GM18499 (cell line): ENCODE results near the gene RABGAP1.

ENCODE experiments used
- ATAC-seq: cut with Tn5 transposase; IDR thresholded peaks from one replicate; pipeline ENCODE4 v1.9.1; 2021; ENCODE audit warnings: moderate number of reproducible peaks; ENCODE audit not compliant: insufficient read depth, unreplicated experiment

Gene RABGAP1

GRCh38 chr9:123003466-123003865 lies 62.6 kb downstream of the RABGAP1 start:
- ATAC-seq, result no peak

DNA sequence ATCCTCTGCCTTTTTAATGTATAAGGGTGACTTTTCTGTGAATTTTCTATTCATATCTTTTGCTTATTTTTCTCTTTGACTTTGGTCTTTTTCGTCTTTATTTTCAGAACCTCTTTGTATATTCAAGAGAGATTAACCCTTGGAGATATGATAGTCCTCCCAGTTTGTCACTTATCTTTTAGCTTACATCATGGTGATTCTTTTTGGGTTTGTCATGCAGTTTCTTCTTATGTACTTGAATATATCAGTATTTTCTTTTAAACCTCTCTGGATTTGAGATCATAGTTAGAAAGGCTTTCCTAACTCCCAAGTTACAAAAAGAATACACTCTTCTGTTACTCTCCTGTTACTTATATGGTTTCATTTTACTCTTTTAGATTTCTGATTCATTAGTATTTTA lies 65.1 kb downstream of the RABGAP1 start:
- no peak for ATAC-seq

- ATAC-seq, result no peak
These were observed 66.4 kb downstream of the RABGAP1 start for GRCh38 chr9:123007269-123007668.

DNA sequence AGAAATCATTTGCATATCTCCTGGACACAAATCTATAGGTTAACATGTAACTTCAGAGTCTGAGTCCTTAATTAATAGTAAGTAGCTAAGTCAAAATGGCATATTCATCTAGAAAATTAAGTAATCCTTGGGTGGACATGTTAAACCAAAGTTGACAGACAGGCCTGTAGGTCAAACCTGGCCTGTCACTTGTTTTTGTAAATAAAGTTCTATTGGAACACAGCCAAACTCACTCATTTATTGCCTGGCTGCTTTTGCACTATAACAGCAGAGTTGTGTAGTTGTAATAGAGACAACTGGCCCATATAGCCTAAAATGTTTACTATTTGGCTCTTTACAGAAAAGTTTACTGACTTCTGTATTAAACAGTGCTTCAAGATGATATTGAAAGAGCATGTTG lies 68.1 kb downstream of the RABGAP1 start:
- no peak for ATAC-seq

- ATAC-seq, result no peak
These were observed 70.6 kb downstream of the RABGAP1 start for GRCh38 chr9:123011380-123011779.

GRCh38 chr9:123011878-123012528 lies 71.2 kb downstream of the RABGAP1 start:
- no peak for ATAC-seq

DNA sequence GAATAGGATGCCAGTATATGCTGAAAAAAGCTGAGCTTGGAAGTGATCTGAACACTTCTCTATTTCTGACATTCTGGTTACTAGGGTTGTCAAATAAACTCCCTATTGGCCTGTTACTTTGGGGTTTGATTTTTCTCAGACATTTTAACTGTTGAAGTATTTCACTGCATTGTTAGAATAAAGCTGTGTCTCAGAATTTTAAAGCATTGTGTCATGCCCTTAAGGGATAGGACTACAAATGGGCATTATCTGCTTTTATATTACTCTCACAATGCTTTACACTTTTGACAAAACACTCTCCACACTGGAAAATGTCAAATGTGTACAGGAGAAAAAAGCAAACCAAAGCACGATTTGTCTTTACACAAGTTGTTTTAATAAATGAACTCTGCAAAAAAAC lies 75.8 kb downstream of the RABGAP1 start:
- no peak for ATAC-seq

GRCh38 chr9:123020796-123021195 lies 80.0 kb downstream of the RABGAP1 start:
- ATAC-seq, result no peak

GRCh38 chr9:123026425-123026824 lies 85.6 kb downstream of the RABGAP1 start:
- ATAC-seq, result no peak

DNA sequence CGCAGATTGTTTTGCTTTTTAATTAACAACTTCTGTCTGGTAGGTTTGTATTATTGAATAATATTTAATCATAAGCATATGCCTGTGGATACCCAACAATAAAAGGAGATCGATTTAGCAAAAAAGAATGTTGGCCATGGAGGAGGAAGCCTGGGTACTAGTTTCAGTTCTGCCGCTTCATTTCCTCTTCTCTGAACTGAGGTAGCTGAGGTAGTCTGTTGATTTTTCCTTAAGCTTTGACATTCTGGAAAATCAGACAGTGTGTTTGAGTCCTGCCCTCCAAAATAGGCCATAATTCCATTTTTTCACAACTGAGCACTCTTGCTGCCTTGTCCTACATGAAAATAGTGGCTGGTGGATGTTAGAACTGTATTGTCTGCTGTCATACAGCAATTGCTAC lies 86.7 kb downstream of the RABGAP1 start:
- ATAC-seq, result no peak

GRCh38 chr9:123028136-123028535 lies 87.3 kb downstream of the RABGAP1 start:
- ATAC-seq, result no peak

DNA sequence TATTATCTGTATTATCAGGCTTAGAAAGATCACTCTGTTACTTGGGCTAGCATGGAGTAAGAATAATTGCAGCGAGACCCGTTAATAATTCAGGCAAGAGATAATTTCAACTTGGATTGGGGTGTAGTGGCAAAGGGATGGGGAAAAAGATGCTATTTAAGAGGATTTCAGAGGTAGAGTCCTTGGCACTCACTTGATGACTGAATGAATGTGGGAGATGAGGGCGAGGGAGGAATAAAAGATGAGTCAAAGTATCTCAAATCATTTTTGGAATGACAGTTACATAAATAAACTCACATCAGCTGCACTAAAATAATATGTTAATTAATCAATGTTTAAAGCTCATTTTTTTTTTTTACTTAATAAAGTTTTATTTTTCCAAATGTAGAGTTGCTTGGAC lies 88.2 kb downstream of the RABGAP1 start:
- ATAC-seq, result no peak

GRCh38 chr9:123031963-123032362 lies 91.1 kb downstream of the RABGAP1 start:
- ATAC-seq, result no peak

DNA sequence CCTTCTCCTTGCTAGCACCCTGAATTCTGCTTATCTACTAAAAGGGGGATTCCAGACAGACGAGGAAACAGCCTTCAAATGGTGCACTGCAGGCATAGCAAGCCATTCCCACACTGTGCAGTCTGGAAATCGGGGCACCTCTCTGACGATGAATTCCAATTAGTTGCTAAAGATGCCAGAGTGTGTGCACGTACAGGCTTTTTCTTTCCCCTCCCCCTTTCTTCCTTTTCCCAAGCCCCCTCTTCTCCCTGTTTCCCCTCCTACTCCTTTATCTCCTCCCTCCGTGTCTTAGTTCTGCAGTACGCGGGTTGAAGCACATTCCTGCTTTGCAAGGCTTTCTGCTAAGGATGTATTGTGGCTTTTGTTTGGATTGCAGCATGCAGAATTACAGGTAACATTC lies 92.5 kb downstream of the RABGAP1 start, which contains the start of gene GPR21:
TSS of gene GPR21 (plus strand) at position 316 of the 400 bp plus-strand sequence. CDS start 900 bp downstream, outside the sequence.
- no peak for ATAC-seq

DNA sequence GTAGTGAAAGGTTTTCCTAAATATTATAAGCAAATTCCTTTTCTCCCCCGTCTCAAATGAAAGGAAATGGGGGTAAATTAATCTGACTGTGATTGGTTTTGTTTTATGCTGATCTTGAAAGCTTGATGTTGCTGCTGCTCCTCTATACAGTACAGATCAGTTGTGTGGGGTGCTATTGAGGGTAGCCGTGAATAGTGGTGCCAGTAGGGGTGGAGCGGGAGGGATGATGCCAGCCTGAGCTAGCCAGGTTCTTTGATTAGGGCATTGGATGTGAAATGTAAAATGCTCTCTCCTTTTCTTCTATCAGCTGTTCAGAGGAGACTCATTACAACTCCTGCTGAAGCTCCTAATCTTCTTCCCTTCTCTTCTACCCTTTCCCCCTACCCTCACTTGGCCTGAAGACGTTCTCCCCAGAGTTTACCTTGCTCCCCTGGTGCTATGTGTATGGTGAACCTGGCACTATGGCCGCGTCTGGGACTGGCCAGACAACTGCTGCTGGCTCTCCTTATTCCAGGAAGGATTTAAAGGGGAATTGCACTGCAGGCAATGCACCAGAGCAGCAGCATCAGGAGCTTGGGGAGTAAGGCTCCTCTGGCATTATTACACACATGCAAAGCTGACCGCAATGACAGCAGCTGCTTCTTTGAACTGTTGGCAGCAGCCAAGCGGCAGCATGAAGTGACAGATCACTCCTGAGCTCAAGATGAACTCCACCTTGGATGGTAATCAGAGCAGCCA lies 93.2 kb downstream of the RABGAP1 start:
- ATAC-seq, result no peak

DNA sequence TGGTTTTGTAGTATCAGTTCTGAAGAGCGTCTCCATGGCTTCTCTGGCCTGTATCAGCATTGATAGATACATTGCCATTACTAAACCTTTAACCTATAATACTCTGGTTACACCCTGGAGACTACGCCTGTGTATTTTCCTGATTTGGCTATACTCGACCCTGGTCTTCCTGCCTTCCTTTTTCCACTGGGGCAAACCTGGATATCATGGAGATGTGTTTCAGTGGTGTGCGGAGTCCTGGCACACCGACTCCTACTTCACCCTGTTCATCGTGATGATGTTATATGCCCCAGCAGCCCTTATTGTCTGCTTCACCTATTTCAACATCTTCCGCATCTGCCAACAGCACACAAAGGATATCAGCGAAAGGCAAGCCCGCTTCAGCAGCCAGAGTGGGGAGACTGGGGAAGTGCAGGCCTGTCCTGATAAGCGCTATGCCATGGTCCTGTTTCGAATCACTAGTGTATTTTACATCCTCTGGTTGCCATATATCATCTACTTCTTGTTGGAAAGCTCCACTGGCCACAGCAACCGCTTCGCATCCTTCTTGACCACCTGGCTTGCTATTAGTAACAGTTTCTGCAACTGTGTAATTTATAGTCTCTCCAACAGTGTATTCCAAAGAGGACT lies 94.2 kb downstream of the RABGAP1 start:
- ATAC-seq, result no peak

DNA sequence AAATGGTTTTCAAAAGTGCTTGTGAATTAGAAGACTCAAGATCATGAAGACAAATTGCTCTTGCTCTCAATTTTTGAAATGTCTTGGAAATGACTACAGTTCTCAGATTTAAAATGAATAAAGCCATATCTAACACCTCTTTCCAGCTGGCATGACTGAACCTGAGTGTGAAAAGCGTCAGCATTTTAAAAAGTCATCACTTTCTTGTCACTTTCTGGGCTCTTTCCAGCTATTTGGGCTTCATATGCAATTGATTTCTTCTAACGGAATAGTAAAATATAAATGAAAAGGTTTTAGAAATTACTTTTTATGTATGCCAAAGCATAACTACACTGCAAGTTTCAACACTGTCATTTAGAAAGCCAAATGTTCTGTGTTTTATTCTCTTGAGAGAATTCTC lies 95.0 kb downstream of the RABGAP1 start:
- no peak for ATAC-seq

- ATAC-seq, result no peak
These were observed 96.2 kb downstream of the RABGAP1 start for GRCh38 chr9:123036893-123037545.

- no peak for ATAC-seq
These were observed 98.9 kb downstream of the RABGAP1 start for GRCh38 chr9:123039617-123040219.

GRCh38 chr9:123040801-123041200 lies 100.0 kb downstream of the RABGAP1 start:
- ATAC-seq, result no peak

- no peak for ATAC-seq
These were observed 100.7 kb downstream of the RABGAP1 start for GRCh38 chr9:123041489-123041888.
